Thoracic aorta (tissue), 2 donors: ENCODE measurements around the gene MED25. TPM values are rescaled to one million over a fixed set of nuclear protein-coding genes. Genes with fewer than 3 reads are reported as not detected.

Source experiments
- ATAC-seq: fragments of 150-250 bp; one replicate; pipeline ENCODE4 v1.8.0; 2017; ENCODE audit warnings: low read depth; ENCODE audit not compliant: insufficient number of reproducible peaks, low FRiP score
- DNase-seq: peaks from one replicate; pipeline ENCODE4 v3.0.0-alpha.2; 2020; ENCODE audit warnings: low spot score
- H3K27ac ChIP-seq, 2 donors: fragments of 200-600 bp; sonication (generic); 1 replicate in 1 of 2; 2 replicates in 1 of 2; pipeline ENCODE4 v1.5.1; 2016; ENCODE audit warnings: mild to moderate bottlenecking in 2 of 2, moderate library complexity in 2 of 2
- H3K27me3 ChIP-seq: fragments of 200-600 bp; sonication (generic); replicated peaks from 2 replicates; pipeline ENCODE4 v1.6.0; 2016; ENCODE audit warnings: mild to moderate bottlenecking; ENCODE audit not compliant: insufficient read depth
- H3K36me3 ChIP-seq: fragments of 200-600 bp; sonication (generic); one replicate; pipeline ENCODE4 v1.5.1; 2016
- H3K4me1 ChIP-seq, 2 donors: fragments of 200-600 bp; sonication (generic); 1 replicate in 1 of 2; 2 replicates in 1 of 2; pipeline versions ENCODE4 v1.5.1 to v1.6.0; 2016; ENCODE audit warnings: low read depth in 2 of 2, mild to moderate bottlenecking in 1 of 2; ENCODE audit not compliant: control insufficient read depth in 1 of 2
- H3K4me3 ChIP-seq: fragments of 200-600 bp; sonication (generic); 2 replicates; pipeline ENCODE4 v1.5.1; 2016; ENCODE audit warnings: mild to moderate bottlenecking
- H3K9me3 ChIP-seq: fragments of 200-600 bp; sonication (generic); 2 replicates; pipeline ENCODE4 v1.5.1; 2016
- CTCF ChIP-seq: fragments of 200-600 bp; sonication (generic); IDR thresholded peaks from one replicate; pipeline ENCODE4 v1.5.1; 2019; ENCODE audit warnings: antibody characterized with exemption
- total RNA-seq, 2 donors: library from RNA; depleted of rRNA; stranded (reverse); fragments of >200 nt; gene quantifications; one replicate each; pipeline versions ENCODE4 v1.1.0 to v1.2.3, GENCODE V29; 2016

The MED25 gene
- total RNA-seq, 2 donors from 2014 or later = 29.8 to 37.0 TPM

DNA sequence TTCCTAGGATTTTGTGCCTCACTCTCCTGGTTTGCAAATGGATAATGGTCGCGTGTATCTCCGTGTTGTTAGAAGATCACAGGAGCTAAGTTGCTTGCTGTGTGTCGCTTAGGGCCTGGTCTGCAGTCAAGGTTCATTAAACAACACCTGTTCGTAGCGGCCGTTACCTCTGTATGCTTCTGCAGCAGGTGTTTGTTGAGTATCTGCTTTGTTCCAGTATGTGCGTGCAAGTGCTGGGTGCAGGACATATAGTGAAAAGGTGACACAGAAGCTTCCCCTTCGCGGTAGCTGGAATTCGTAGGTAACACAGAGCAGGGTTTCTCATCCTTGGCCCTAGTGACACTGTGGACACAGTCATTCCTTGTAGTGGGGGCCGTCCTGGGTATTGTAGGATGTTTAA is 5.4 kb downstream of the MED25 start:
- Histone ChIP-seq H3K27ac (no peak overlapping the region), H3K27me3 (no peaks in the 10 kb centered on the region), H3K36me3 (peaks cover 9% of the 10 kb centered on the region), H3K4me1 (peaks cover 9 to 12% of the 10 kb centered on the region in 2 donors), H3K4me3 (no peak overlapping the region), H3K9me3 (no peaks in the 10 kb centered on the region)
- TF ChIP-seq CTCF = no peak
- DNase-seq (no peak), ATAC-seq (no peak)

DNA sequence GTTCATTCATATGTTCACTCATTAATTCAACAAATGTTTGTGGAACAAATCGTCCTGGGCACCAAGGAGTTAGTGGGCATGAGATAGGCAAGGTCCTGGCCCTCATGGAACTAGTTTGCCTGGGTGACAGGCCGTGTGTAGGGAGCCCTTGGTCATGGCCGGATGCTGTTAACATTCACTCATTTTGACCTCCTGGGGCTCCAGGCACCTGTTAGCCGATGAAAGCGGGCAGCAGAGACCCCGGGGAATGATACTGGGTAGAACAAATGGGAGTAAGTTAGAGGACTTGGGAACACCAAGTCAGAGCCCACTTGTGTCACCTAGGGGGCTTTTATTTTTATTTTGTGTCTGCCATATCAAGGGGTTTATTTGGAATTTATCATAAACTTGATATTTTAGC is 6.6 kb downstream of the MED25 start:
- Histone ChIP-seq H3K9me3 (no peaks in the 10 kb centered on the region), H3K27ac (no peak overlapping the region), H3K4me1 (peaks cover under 1% of the 10 kb centered on the region in 2 donors), H3K4me3 (no peak overlapping the region), H3K27me3 (no peaks in the 10 kb centered on the region), H3K36me3 (peaks cover 10% of the 10 kb centered on the region)
- TF ChIP-seq CTCF = no peak
- ATAC-seq (no peak), DNase-seq (no peak)

DNA sequence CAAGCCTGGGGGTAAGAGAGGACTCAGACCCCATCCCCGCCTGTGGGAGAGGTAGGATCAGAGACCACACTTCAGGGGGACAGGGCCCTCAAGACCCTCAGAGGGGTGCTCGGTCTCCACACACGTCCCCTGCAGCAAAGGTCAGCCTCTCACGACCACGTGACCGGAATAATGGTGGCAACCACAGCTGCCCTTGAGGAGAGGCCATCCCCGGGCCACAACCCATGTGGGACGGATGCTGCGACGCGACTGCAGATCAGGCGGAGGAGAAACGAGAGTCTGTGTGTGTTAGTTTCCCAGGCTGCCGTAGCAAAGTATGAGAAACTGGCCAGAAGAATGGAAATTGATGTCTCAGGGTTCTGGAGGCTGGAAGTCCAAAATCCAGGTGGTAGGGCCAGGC is 8.9 kb downstream of the MED25 start:
- DNase-seq = no peak
- Histone ChIP-seq H3K36me3 (peaks cover 32% of the 10 kb centered on the region), H3K9me3 (no peaks in the 10 kb centered on the region), H3K27ac (no peak overlapping the region), H3K27me3 (no peaks in the 10 kb centered on the region), H3K4me3 (no peak overlapping the region), H3K4me1 (no peaks in the 10 kb centered on the region)
- no peak for ATAC-seq
- no peak for TF ChIP-seq CTCF

DNA sequence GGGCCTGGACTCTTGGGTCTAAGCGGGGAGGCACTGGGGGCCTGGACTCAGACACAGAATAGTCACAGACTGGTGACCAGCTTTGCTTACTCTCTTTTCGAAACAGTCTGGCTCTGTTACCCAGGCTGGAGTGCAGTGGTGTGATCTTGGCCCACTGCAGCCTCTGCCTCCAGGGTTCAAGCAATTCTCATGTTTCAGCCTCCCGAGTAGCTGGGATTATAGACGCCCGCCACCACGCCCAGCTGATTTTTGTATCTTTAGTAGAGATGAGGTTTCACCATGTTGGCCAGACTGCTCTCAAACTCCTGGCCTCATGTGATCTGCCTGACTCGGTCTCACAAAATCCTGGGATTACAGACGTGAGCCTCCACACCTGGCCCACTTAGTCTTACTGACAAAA is 11.1 kb downstream of the MED25 start:
- Histone ChIP-seq H3K4me3 (no peak overlapping the region), H3K4me1 (no peaks in the 10 kb centered on the region), H3K27ac (no peak overlapping the region), H3K36me3 (peaks cover 45% of the 10 kb centered on the region), H3K27me3 (no peaks in the 10 kb centered on the region), H3K9me3 (no peaks in the 10 kb centered on the region)
- TF ChIP-seq CTCF = no peak
- no peak for ATAC-seq
- DNase-seq = no peak

DNA sequence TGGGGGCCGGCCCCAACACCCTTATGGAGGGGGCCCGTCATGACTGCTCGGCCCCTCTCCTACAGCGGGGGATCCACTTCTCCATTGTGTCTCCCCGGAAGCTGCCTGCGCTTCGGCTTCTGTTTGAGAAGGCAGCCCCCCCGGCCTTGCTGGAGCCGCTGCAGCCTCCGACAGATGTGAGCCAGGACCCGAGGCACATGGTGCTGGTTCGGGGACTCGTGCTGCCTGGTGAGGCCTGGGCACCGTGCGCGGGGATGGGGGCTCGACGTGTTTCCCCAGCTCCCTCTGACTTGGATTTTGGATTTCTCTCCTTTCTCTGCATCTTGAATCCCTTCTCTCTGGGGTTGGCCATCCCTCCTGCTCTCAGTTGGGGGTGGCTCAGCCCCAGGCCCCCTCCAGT is 11.6 kb downstream of the MED25 start:
- DNase-seq = no peak
- Histone ChIP-seq H3K27ac (no peak overlapping the region), H3K27me3 (no peaks in the 10 kb centered on the region), H3K4me3 (no peak overlapping the region), H3K9me3 (no peaks in the 10 kb centered on the region), H3K36me3 (peaks cover 51% of the 10 kb centered on the region), H3K4me1 (no peaks in the 10 kb centered on the region)
- no peak for ATAC-seq
- no peak for TF ChIP-seq CTCF
